ENCODE data around the gene TXNDC17. TPM values are rescaled to one million over a fixed set of nuclear protein-coding genes. Genes with fewer than 3 reads are reported as not detected.

Gene TXNDC17
- total RNA-seq, 1 experiment from 2014 or later, result 114 TPM

GRCh38 chr17:6648181-6648580 lies 7.3 kb downstream of the TXNDC17 start:
- Histone ChIP-seq H3K4me1 (replicated peaks; ENCODE audit: insufficient read depth) (peaks cover 37% of the 10 kb centered on the region), H3K36me3 (ENCODE audit: low read depth) (peaks cover 35% of the 10 kb centered on the region), H4K20me1 (ENCODE audit: insufficient read depth) (peaks cover 38% of the 10 kb centered on the region), H3K27me3 (ENCODE audit: insufficient read depth, low read depth) (no peaks in the 10 kb centered on the region), H3F3A (ENCODE audit: insufficient read depth, low read depth) (peaks cover 38% of the 10 kb centered on the region), H3K9me3 (ENCODE audit: insufficient read depth, low read depth) (no peaks in the 10 kb centered on the region), H3K4me3 (no peak overlapping the region), H3K27ac (no peak overlapping the region), H2AFZ (no peak overlapping the region), H3K4me2 (no peak overlapping the region), H3K79me2 (ENCODE audit: low read depth) (peaks cover 79% of the 10 kb centered on the region), H3K9me2 (ENCODE audit: insufficient read depth) (no peaks in the 10 kb centered on the region)
- TF ChIP-seq EZH2 (IDR thresholded peaks at IDR 0.05; ENCODE audit: low read depth), result no peak
- TF ChIP-seq, protein P1, sequence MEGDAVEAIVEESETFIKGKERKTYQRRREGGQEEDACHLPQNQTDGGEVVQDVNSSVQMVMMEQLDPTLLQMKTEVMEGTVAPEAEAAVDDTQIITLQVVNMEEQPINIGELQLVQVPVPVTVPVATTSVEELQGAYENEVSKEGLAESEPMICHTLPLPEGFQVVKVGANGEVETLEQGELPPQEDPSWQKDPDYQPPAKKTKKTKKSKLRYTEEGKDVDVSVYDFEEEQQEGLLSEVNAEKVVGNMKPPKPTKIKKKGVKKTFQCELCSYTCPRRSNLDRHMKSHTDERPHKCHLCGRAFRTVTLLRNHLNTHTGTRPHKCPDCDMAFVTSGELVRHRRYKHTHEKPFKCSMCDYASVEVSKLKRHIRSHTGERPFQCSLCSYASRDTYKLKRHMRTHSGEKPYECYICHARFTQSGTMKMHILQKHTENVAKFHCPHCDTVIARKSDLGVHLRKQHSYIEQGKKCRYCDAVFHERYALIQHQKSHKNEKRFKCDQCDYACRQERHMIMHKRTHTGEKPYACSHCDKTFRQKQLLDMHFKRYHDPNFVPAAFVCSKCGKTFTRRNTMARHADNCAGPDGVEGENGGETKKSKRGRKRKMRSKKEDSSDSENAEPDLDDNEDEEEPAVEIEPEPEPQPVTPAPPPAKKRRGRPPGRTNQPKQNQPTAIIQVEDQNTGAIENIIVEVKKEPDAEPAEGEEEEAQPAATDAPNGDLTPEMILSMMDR (conservative IDR thresholded peaks at IDR 0.05), result peak; percentile 38; the same call in 1 of the 2 replicates
- BruUV-seq (replicated peaks), result no TSS peak
- POLR2A ChIA-PET (ENCODE audit: unreplicated experiment), result interaction anchor here (0.7 kb wide), 1 partner anchor 8 kb away, joined by 3 read pairs; a partner anchor contains a TSS
- no peak for DNase-seq
- CTCF ChIA-PET, result no interaction called here
- intact Hi-C loops (cut with micrococcal nuclease; ENCODE audit: unreplicated experiment), result loop anchor here (5.0 kb wide), 1 partner anchor 1061 kb away; no protein-coding TSS in a partner anchor

DNA sequence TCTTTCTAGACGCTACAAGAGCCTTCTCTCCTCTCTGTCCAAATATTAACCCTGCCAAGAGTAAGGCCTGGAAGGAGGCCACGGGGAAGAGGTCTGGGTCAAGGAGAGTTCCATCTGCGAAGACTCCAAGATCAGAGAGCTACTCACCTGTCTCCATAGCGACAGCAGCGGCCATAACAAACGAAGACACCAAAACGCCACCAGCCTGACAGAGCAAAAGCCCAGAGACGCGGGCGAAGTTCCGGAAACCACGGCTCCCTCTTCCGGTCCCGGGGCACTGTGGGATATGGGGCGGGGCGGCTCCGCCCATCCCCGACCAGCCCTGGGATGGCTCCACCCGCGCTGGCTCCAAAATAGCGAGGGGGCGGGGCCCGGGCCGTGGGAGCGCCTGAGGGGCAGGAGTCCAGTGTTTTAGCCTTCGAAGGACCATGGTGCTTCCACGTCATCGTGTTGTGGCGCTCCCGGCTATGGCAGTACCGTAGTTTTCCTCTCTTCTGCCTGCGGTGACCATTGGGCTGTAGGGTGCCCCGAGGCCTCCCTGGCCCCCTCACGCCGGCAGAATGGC lies 10.6 kb downstream of the TXNDC17 start, which contains the start of the genes C17orf100 and MED31:
Gene C17orf100, plus strand, starts transcription at position 409 of the 565 bp plus-strand sequence. Its CDS starts 152 bp downstream, at position 561.
Gene MED31, minus strand, starts transcription at position 252 of the 565 bp plus-strand sequence. Its CDS starts 77 bp downstream, at position 175.
- Histone ChIP-seq H3K4me2 (peak within 1 kb of the TSS; percentile 90), H3F3A (ENCODE audit: insufficient read depth, low read depth) (peaks cover 17% of the 10 kb centered on the region), H3K4me1 (replicated peaks; ENCODE audit: insufficient read depth) (peaks cover 37% of the 10 kb centered on the region), H3K9me3 (ENCODE audit: insufficient read depth, low read depth) (no peaks in the 10 kb centered on the region), H2AFZ (peak within 1 kb of the TSS; percentile 89), H4K20me1 (ENCODE audit: insufficient read depth) (peaks cover 29% of the 10 kb centered on the region), H3K27me3 (ENCODE audit: insufficient read depth, low read depth) (no peaks in the 10 kb centered on the region), H3K27ac (peak within 1 kb of the TSS; percentile 72), H3K4me3 (peak within 1 kb of the TSS; percentile 78), H3K9me2 (ENCODE audit: insufficient read depth) (no peaks in the 10 kb centered on the region), H3K36me3 (ENCODE audit: low read depth) (peaks cover 17% of the 10 kb centered on the region), H3K79me2 (ENCODE audit: low read depth) (peaks cover 58% of the 10 kb centered on the region)
- CTCF ChIA-PET, result no interaction called here
- BruUV-seq (replicated peaks), result no TSS peak
- POLR2A ChIA-PET (ENCODE audit: unreplicated experiment), result interaction anchor here (0.7 to 0.8 kb wide), 2 partner anchors 25 to 80 kb away, joined by 3 to 8 read pairs; no protein-coding TSS in a partner anchor
- TF ChIP-seq, protein P1 (conservative IDR thresholded peaks at IDR 0.05), result no peak
- intact Hi-C loops (cut with micrococcal nuclease; ENCODE audit: unreplicated experiment), result no loop called here
- DNase-seq, result peak; percentile 89 to 98

GRCh38 chr17:6651919-6652452 lies 11.1 kb downstream of the TXNDC17 start:
- intact Hi-C loops (cut with micrococcal nuclease; ENCODE audit: unreplicated experiment), result no loop called here
- Histone ChIP-seq H3K27me3 (ENCODE audit: insufficient read depth, low read depth) (no peaks in the 10 kb centered on the region), H3K36me3 (ENCODE audit: low read depth) (peaks cover 17% of the 10 kb centered on the region), H3K4me2 (peak overlapping the region; percentile 90), H3K4me3 (peak overlapping the region; percentile 78), H3K79me2 (ENCODE audit: low read depth) (peaks cover 54% of the 10 kb centered on the region), H3K27ac (peak overlapping the region; percentile 54; the same call in 1 of the 2 replicates), H3K9me2 (ENCODE audit: insufficient read depth) (no peaks in the 10 kb centered on the region), H3K9me3 (ENCODE audit: insufficient read depth, low read depth) (no peaks in the 10 kb centered on the region), H3K4me1 (replicated peaks; ENCODE audit: insufficient read depth) (peaks cover 37% of the 10 kb centered on the region), H3F3A (ENCODE audit: insufficient read depth, low read depth) (peaks cover 17% of the 10 kb centered on the region), H2AFZ (peak overlapping the region; percentile 82), H4K20me1 (ENCODE audit: insufficient read depth) (peaks cover 29% of the 10 kb centered on the region)
- TF ChIP-seq, protein P1 (conservative IDR thresholded peaks at IDR 0.05), result no peak
- no peak for TF ChIP-seq EZH2 (IDR thresholded peaks at IDR 0.05; ENCODE audit: low read depth)
- DNase-seq, result no peak
- POLR2A ChIA-PET (ENCODE audit: unreplicated experiment), result no interaction called here
- CTCF ChIA-PET, result no interaction called here
- BruUV-seq (replicated peaks), result TSS peak; percentile 59

Measured in PC-9 (cell line).